GM15510 (cell line): ENCODE data around the gene TPRKB.

Experiments used
- POLR2A ChIP-seq: IDR thresholded peaks from 3 replicates; pipeline ENCODE4 v1.6.1; 2011; ENCODE audit warnings: borderline replicate concordance; ENCODE audit not compliant: insufficient read length; ENCODE audit errors: extremely low read depth

TPRKB gene

DNA sequence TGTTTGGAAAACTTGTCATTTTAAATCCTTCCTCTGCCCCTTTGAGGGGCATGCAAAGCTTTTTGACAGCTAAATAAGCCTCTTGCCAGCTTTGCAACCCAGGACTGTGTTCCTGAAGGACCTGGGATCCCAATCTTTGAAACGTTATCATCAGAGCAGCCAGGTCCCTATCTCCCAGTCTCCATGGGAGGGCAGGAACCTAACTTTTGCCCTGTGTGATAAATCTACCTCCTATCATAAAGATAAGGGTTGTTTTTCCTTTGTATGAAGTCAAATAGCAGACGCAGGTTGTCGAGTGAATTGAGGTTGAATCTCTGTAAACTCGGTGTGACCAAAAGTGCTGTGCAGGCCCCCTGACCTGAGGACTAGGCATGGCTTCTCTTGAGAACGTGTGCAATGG lies 30.1 kb downstream of the TPRKB start:
- TF ChIP-seq POLR2A, result no peak

DNA sequence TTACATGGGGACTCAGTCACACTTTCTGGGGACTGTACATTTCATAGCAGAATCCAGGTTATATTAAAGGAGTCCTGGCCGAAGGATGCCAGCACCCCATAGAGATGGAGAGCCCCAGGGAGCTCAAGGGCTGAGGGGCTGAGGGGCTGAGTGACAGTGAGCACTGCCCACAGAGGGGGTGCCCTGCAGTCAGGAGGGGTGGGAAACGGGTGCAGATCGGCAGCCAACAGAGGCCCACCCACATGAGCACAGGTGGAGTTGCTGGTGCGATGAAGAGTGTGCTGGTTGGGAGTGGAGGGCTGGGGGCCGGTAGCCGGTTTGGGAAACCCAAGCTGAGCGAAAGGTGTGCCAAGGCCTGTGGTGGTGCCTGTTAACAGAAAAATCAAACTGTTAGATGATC lies 32.1 kb downstream of the TPRKB start:
- no peak for TF ChIP-seq POLR2A

DNA sequence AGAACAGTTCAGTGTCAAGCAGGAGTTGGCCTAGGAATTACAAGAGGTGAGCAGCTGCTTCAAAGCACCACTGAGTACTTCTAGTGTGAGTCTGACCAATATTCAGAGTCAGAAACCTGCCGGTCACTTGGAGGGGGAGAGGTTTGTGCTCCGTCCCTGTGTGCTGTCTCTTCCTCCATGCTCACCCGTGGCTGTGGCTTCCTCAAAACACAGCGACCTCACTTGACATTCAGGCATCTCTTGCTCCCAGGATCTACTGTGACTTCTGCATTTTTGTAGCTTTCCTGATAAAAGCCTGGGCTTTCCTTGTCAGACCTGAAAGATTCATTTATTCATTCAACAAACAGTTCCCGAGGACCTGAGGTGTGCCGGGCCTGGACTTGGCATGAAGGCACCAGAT lies 32.9 kb downstream of the TPRKB start:
- no peak for TF ChIP-seq POLR2A

DNA sequence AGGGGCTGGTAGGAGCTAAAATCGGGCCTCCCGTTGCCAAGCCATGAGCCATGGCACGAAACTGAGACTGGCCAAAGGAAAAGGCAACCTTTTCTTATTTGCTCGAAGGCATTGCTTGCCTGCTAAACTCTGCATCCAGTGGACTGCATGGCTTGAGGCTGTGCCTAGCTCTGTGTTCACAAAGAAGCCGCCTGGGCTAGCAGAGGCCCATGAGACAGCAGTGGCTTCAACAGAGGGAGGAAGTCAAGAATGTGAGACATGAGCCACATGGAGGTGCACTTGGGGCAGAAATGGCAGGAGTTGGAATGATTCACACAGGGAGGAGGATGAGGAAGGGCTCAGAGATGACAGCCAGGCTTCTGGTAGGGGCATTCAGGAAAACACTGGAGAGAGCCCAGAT lies 33.5 kb downstream of the TPRKB start:
- TF ChIP-seq POLR2A, result no peak

DNA sequence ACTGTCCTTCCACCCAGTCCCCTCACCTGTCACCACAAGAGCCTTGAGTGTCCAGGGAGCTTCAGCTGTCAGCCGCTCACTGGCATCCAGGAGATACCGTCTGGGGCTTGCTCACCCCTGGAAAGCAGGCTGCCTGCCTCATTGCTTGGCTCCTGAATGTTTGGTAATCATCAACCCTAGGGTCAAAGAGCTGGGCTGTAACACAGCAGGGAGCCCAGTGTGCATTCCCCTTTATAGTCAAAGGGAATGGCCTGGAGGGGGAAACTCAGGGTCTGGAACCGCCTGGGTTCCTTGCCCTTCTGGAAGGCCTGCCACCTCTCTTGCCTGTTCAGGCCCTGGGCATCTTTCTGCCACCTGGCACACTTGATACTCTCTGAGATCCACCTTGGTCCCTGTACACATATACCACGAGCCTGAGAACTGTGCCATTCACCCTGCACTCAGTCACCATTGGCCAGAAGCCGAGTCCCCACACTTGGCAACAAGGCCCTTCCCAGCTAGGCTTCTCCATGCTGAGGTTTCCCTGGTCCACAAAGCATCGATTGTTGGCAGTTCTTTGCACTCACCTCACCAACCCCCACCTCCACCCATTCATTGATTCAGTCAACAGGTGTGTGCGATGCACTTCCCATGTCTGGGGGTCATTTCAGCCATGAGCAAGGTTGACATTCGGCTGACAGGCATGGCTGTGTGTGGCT lies 35.0 kb downstream of the TPRKB start:
- TF ChIP-seq POLR2A, result no peak

DNA sequence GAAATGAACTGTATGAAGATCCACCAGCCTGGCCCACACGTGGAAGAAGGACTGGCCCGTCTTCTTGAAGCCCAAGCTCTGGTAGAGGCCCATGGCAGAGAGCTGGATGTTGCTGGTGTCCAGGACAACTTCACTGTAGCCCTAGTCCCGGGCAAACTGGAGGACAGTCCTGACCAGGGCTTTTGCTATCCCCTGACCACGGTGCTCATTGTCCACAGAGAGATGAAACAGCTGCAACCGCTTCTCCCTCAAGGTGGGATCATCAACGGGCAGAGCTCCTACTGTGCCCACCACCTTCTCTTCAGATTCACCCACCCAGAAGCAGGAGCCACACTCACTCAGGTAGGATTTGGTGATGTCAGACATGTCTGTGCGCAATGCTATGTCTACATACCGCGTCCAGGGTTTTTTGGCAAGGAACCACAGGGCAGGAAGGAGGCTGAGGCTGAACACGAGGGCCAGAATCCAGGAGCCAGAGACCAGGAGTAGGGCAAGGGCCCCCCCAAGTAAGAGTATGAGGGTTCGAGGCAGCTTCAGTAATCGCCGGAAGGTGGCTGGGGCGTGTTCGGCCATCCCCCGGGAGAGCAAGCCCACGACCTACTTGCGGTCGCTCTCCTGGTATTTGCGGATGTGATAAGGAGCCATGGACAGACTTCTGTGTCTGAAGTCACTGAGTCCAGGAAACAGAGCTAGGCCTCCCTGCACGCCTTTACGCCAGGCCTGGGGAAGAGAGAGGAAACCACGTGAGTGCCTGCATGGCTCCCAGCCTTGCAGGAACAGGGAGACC lies 36.3 kb downstream of the TPRKB start:
- TF ChIP-seq POLR2A, result no peak

DNA sequence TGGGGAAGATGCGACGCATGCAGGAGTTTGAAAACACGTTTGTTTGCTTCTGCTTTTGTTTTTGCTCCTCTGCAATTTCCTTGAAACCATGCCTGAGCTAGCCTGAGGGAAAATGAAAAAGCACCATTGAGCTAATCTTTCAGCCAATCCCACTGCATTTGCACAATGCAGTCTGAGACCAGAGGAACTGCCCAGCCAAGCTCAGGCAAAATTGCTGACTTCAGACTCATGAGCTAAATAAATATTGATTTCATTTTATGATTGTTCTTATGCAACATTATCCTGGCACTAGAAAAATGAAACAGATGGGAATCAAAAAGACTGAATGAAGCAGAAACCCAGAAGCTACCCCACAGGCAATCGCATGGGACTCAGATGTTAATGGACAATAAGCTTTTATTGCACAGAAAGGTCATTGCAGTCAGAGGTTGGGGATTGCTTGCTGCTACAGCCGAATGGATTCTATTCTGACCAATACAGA lies 37.0 kb downstream of the TPRKB start:
- no peak for TF ChIP-seq POLR2A

DNA sequence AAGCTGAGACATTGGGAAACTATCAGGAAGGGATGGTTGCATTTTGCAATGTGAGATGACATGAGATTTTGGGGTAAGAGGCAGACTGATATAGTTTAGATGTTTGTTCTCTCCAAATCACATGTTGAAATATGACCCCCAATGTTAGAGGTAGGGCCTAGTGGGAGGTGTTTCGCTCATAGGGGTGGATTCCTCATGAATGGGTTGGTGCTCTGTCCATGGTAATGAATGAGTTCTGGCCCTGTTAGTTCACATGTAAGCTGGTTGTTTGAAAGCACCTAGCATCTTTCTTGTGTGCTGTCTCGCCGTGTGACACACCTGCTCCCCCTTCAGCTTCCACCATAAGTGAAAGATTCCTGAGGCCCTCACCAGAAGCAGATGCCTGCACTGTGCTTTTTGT lies 37.7 kb downstream of the TPRKB start:
- TF ChIP-seq POLR2A, result no peak

DNA sequence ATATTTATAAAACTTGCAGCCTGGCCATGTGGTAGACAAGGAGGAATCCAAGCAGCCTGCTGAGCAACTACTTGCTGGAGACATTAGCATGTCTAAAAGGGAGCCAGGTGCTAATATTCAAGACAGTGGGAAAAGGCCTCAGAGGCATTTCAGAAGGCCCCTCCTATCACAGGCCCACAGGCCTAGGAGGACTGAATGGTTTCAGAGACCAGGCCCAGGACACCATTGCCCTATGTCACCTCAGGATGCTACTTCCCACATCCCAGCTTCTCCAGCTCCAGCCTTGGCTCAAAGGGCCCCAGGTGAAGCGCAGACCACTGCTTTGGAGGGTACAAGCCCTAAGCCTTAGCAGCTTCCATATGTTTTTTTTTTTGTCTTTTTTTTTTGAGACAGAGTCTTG lies 39.0 kb downstream of the TPRKB start:
- no peak for TF ChIP-seq POLR2A

DNA sequence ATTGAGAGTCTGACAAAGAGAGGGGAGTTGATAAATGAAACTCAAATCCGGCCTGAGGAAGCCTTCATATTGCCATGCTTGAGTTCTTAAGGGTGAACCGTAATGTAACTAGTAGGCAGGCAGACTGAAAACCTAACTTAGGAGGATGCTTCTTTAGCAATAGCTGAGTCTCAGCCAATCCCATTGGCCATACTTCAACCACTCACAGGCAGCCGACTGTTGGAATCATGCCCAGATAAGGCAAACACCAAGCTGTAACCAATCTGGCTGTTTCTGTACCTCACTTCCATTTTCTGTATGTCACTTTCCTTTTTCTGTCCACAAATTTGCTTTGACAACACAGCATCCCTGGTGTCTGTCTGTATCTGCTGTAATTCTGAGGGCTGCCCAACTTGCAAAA lies 39.5 kb downstream of the TPRKB start:
- TF ChIP-seq POLR2A, result no peak

DNA sequence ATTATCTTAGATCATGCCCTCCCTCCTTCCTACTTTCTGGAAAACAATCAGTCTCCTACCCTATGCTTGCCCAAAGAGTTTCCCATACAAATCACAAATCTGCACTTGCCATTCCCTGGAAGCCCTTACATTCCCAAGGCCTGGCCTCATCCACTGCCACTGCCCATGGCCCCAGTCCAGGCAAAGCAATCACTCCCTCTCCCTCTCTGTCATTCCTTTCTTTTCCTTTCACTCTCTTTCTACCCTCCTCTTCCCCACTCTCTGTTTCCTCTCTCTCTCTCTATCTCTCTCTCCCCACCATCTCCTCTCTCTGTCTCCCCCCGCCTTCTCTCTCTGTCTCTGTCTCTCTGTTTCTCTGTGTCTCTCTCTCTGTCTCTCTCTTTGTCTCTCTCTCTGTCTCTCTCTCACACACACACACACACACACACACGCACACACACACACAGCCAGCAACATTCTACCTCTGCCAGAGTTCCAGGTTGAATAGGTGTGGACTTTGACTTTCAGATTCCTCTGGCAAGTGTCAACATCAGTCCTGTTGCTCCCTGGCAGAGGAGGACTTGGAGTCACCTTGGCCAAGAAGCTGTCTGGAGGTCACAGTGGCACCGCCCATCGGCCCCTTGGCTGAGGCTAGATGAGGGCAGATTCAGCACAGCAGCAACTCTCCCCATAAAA lies 51.2 kb downstream of the TPRKB start:
- no peak for TF ChIP-seq POLR2A
